Brain microvascular endothelial cell (primary cell): ENCODE measurements around the gene RAB11FIP4.

Experiments used
- DNase-seq: peaks from one replicate; pipeline ENCODE4 v3.0.0-alpha.2; 2020
- H3K27ac ChIP-seq: fragments of 250-450 bp; sonication (Bioruptor Pico); 2 replicates; pipeline ENCODE4 v1.5.1; 2020; ENCODE audit warnings: mild to moderate bottlenecking, moderate library complexity
- H3K27me3 ChIP-seq: fragments of 250-450 bp; sonication (Bioruptor Pico); replicated peaks from 2 replicates; pipeline ENCODE4 v1.5.1; 2020; ENCODE audit warnings: mild to moderate bottlenecking
- H3K36me3 ChIP-seq: fragments of 250-450 bp; sonication (Bioruptor Pico); replicated peaks from 2 replicates; pipeline ENCODE4 v1.5.1; 2020; ENCODE audit warnings: mild to moderate bottlenecking
- H3K4me3 ChIP-seq: 2 replicates; pipeline ENCODE4 v1.5.1; 2011; ENCODE audit warnings: low read depth, mild to moderate bottlenecking, control low read depth, low read length, moderate library complexity
- in situ Hi-C: cut with HindIII; loops from 2 replicates; pipeline ENCODE4 v1.10.0; 2017; ENCODE audit warnings: low sequenced_read_pairs, low pct_ligation_motif_present
- TF ChIP-seq, protein P1 (sequence below): IDR thresholded peaks from 2 replicates; pipeline ENCODE4 v1.5.1; 2011; ENCODE audit warnings: low read depth, mild to moderate bottlenecking, moderate library complexity, low read length, control low read depth, inconsistent platforms; ENCODE audit errors: missing control alignments

RAB11FIP4 gene

DNA sequence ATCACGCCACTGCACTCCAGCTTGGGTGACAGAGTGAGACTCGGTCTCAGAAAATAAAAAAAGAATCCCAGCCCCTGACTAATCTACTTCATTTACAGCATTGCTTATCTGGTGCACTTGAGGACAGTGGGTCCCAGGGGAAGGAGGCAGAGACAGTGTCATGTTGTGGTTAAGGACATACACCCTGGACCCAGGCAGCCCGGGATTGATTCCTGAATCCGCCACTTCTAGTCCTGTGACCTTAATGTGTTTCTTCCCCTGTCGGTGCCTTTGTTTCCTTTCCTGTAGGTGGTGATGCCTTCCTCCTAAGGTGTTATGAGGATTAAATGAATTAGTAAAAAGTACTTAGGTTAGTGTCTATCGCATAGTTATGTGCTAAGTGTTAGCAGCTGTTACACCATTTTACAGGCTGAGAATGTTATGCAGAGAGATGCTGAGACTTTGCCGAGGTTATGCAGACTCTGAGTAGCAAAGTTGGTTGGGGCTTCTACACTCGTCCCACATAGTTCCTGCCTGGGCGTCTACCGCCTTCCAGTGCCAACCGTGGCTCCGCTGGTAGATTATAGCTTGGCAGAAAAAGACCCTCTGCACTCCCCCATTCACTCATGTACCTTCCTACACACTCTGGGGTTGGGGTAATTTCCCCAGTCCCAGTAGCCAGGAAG lies 74.8 kb downstream of the RAB11FIP4 start:
- no peak for DNase-seq
- TF ChIP-seq, protein P1, sequence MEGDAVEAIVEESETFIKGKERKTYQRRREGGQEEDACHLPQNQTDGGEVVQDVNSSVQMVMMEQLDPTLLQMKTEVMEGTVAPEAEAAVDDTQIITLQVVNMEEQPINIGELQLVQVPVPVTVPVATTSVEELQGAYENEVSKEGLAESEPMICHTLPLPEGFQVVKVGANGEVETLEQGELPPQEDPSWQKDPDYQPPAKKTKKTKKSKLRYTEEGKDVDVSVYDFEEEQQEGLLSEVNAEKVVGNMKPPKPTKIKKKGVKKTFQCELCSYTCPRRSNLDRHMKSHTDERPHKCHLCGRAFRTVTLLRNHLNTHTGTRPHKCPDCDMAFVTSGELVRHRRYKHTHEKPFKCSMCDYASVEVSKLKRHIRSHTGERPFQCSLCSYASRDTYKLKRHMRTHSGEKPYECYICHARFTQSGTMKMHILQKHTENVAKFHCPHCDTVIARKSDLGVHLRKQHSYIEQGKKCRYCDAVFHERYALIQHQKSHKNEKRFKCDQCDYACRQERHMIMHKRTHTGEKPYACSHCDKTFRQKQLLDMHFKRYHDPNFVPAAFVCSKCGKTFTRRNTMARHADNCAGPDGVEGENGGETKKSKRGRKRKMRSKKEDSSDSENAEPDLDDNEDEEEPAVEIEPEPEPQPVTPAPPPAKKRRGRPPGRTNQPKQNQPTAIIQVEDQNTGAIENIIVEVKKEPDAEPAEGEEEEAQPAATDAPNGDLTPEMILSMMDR = no peak
- Histone ChIP-seq H3K27ac (no peak overlapping the region), H3K27me3 (no peaks in the 10 kb centered on the region), H3K36me3 (no peaks in the 10 kb centered on the region), H3K4me3 (no peak overlapping the region)
- in situ Hi-C loops = no loop called here

DNA sequence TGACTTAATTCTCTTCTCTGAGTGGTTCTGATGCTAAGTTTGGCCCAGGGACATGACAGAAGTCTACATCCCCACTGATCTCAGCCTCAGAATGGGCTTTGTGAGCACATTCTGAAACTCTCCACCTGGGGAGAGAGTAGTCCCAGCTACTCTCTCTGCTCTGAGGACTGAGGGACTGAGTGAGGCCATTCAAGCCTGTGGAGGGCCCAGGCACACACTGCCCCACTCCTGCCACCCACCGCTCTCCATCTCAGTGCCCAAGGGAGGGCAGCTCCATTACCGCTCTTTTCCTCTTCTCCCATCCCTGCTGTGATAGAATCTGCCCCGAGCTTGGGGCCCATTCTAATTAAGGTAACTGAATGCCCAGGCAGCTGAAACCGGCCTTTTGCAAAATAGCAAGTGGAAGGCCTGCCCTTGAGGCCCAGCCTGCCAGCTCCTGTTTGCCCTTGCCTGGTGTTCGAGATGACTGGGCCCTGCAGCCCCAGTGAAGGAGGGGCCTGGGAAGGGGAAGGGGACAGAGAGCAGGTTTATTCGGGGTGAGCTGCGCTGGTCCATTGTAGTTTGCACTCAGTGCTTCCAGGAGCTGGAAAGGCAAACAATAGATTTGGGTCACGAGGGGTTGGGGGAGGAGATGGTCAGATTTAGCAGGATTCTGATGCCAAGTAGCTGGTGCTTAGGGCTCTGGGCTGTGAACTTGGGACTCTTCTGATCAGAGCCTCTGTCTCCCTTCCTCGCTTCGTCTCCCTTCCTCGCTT lies 76.2 kb downstream of the RAB11FIP4 start:
- no peak overlapping the region for H3K4me3 ChIP-seq
- no peak for DNase-seq
- H3K27me3 ChIP-seq = no peaks in the 10 kb centered on the region
- TF ChIP-seq, protein P1 = no peak
- no peaks in the 10 kb centered on the region for H3K36me3 ChIP-seq
- H3K27ac ChIP-seq = no peak overlapping the region
- in situ Hi-C loops = no loop called here

DNA sequence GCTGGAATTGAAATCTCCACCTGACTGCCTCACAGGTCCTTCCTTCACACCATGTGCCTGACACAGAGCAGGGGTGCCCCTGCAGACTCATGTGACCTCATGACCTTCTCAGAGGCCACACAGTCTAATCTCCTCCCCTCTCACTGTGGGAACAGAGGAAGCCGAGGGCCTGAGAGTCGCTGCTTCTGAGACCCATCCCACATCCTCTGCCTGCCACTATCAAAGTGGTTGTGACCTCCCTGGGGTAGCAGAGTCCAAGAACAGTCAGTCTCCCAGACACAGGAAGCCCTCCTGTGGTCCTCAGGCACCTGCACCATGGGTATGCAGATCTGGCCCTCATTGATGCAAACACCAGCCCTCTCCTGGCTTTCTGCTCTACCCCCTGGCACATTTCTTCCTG lies 78.5 kb downstream of the RAB11FIP4 start:
- no peak overlapping the region for H3K4me3 ChIP-seq
- TF ChIP-seq, protein P1 = no peak
- no peak for DNase-seq

DNA sequence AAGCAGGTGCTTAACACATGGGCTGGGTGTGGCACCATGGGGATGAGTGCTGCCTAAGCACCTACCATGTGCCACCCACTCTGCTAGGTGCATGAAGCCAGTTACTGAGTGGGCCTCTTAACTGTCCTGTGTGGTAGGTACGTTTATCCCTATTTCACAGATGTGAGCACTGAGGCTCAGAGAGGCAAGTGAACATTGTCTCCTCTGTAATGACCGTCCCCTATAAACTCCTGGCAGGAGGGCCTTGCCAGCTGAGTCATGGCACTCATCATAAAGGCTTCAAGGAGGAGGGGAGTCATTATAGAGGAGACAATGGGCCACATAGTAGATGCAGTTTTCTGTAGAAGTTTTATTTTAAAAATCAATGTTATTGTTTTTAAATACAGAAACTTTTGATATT lies 79.1 kb downstream of the RAB11FIP4 start:
- no peak for DNase-seq
- Histone ChIP-seq H3K4me3 (no peak overlapping the region), H3K27me3 (no peaks in the 10 kb centered on the region), H3K36me3 (no peaks in the 10 kb centered on the region), H3K27ac (no peak overlapping the region)
- in situ Hi-C loops = no loop called here
- TF ChIP-seq, protein P1 = no peak

More for the DNA sequence above, 78.5 kb downstream of the RAB11FIP4 start:
- Histone ChIP-seq H3K27ac (no peak overlapping the region), H3K36me3 (no peaks in the 10 kb centered on the region), H3K27me3 (no peaks in the 10 kb centered on the region)
- in situ Hi-C loops = no loop called here

DNA sequence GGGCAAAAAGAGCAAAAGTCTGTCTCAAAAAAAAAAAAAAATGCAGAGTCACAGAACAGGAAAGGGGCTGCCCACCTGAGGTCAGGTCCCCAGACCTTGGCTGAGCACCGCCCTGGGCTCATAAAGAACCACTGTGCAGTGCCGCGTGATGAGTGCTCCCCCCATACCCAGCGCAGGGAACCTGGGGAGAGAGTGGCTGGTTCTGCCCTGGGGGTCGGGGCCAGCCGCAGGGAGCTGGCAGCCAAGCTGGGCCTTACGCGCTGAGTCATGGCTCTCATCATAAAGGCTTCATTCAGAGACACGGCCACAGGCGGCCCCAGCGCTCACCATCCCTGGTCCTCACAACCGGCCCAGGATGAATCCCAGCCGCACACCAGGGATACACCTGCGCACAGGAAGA lies 80.7 kb downstream of the RAB11FIP4 start:
- in situ Hi-C loops = no loop called here
- Histone ChIP-seq H3K36me3 (no peaks in the 10 kb centered on the region), H3K27me3 (no peaks in the 10 kb centered on the region), H3K4me3 (no peak overlapping the region), H3K27ac (no peak overlapping the region)
- DNase-seq = no peak
- TF ChIP-seq, protein P1 = no peak
